LNCaP clone FGC (cell line): Measurements from ENCODE around the gene SLC35F2.
"Not testable (repeated sequence)": the region's sequence is repeated elsewhere in the genome, so short reads cannot be mapped to it uniquely, and the experiment has no call there.

Experiments
- DNase-seq: peaks from one replicate; pipeline ENCODE4 v3.0.0-alpha.2; 2011; ENCODE audit warnings: low read depth
- H3K4me3 ChIP-seq: 2 replicates; pipeline ENCODE4 v1.5.1; 2011; ENCODE audit warnings: mild to moderate bottlenecking, low read depth, low read length, control low read depth
- CTCF ChIP-seq: IDR thresholded peaks from 2 replicates; pipeline ENCODE4 v1.5.1; 2012; ENCODE audit warnings: mild to moderate bottlenecking; ENCODE audit not compliant: control insufficient read depth, insufficient read depth; ENCODE audit errors: extremely low read depth

The SLC35F2 gene

GRCh38 chr11:107776062-107776461, 82.5 kb downstream of the SLC35F2 start:
- TF ChIP-seq CTCF, result no peak
- no peak overlapping the region for H3K4me3 ChIP-seq
- no peak for DNase-seq

GRCh38 chr11:107770551-107770951, 88.0 kb downstream of the SLC35F2 start:
- DNase-seq, result no peak
- TF ChIP-seq CTCF, result no peak
- H3K4me3 ChIP-seq, result no peak overlapping the region

GRCh38 chr11:107769189-107769588, 89.4 kb downstream of the SLC35F2 start:
- no peak overlapping the region for H3K4me3 ChIP-seq
- DNase-seq, result no peak
- TF ChIP-seq CTCF, result no peak

- not testable (repeated sequence) for H3K4me3 ChIP-seq, DNase-seq
Observed at GRCh38 chr11:107758719-107759355, 99.8 kb downstream of the SLC35F2 start.

- no peak for DNase-seq
- TF ChIP-seq CTCF, result no peak
- no peak overlapping the region for H3K4me3 ChIP-seq
Observed at GRCh38 chr11:107757661-107758060, 100.9 kb downstream of the SLC35F2 start.

GRCh38 chr11:107756553-107756952, 102.0 kb downstream of the SLC35F2 start:
- no peak for TF ChIP-seq CTCF
- DNase-seq, result no peak

GRCh38 chr11:107752949-107753822, 105.4 kb downstream of the SLC35F2 start:
- no peak for DNase-seq
- no peak overlapping the region for H3K4me3 ChIP-seq
- TF ChIP-seq CTCF, result no peak

More at GRCh38 chr11:107756553-107756952, 102.0 kb downstream of the SLC35F2 start:
- H3K4me3 ChIP-seq, result no peak overlapping the region
